Activated CD4-positive, alpha-beta T cell treated with anti-CD3 and anti-CD28 coated beads, Interleukin-2, Interleukin-4, amounts not matched to agents 100 ng/mL and 50 ng/mL, durations not matched to agents 16 hours and 8 hours (primary cell): ENCODE results near the gene RNLS.

Experiments
- DNase-seq: peaks from one replicate; pipeline ENCODE4 v3.0.0-alpha.2; 2020; ENCODE audit warnings: low spot score

RNLS gene

DNA sequence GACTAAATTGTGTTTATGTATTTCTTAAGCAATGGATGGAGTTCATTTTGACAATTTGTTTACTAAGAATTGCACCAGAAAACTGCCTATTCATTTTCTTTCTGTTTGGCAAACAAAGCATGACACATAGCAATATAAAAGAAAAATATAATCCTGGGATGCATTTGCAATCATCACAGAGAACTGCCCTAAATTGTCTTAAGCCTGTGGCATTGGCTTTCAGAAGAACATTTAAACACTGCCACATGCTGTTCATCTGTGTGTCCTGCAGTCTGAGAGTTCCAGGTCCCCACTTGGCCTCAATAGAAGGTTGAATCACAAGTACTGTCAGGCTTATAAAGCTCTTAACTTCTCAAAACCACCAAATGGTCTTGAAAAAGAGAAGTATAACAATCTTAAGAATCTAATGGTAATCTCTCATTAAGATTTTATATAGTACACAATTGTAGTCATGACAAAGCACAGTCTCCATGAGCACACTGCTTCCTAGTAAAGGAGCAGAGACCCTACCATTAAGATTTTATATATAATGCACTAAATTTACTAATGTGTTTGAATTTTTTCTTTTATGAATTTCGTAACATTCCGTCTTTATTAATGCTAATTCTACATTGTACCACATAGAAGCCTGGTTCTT, 29.9 kb downstream of the RNLS start:
- peak; percentile 52 for DNase-seq

DNA sequence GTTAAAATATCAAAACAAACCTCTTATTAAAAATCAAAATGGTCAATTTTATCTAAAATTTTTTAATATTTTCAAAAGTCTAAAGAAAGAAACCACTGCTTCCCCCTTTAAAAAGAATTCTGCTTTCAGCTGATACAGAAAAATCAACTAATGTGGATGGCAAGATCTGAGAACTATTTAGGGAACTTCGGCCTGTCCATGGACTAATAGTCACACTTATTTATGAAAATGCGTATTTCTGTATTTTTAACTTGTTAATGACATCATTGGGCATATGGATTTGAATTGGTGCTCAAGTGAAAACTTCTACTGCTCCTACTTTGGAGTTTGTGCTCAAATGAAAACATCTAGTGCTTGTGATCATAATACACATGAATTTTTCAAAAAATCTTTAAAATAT, 31.9 kb downstream of the RNLS start:
- DNase-seq: no peak

DNA sequence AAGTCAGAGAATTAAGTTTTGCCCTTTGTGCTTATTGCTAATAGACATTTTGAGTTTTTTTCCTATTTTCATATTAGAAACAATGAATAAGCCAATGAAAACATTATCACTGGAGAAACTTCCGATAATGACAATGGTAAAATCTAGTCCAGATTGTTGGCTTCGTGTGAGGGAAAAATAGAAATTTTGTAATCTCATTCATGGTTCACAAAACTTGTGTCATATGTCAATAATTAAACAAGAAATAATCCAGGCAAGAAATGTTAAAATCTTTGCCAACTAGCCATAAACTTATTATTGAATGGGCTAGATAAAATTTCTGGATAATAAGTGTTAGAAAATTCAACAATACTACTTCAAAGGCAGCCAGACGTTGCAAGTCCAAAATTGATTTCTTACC, 36.6 kb downstream of the RNLS start:
- DNase-seq: no peak

DNA sequence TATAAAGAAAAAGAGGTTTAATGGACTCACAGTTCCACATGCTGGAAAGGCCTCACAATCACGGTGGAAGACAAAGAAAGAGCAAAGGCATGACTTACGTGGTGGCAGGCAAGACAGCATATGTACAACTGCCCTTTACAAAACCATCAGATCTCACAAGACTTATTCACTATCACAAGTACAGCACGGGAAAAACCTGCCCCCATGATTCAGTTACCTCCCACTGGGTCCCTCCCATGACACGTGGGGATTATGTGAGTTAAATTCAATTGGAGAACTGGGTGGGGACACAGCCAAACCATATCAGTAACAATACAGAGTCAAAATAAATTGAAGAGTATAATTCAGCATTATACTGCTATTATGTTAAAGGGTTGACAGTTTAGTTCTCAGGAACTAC, 37.8 kb downstream of the RNLS start:
- DNase-seq: no peak

DNA sequence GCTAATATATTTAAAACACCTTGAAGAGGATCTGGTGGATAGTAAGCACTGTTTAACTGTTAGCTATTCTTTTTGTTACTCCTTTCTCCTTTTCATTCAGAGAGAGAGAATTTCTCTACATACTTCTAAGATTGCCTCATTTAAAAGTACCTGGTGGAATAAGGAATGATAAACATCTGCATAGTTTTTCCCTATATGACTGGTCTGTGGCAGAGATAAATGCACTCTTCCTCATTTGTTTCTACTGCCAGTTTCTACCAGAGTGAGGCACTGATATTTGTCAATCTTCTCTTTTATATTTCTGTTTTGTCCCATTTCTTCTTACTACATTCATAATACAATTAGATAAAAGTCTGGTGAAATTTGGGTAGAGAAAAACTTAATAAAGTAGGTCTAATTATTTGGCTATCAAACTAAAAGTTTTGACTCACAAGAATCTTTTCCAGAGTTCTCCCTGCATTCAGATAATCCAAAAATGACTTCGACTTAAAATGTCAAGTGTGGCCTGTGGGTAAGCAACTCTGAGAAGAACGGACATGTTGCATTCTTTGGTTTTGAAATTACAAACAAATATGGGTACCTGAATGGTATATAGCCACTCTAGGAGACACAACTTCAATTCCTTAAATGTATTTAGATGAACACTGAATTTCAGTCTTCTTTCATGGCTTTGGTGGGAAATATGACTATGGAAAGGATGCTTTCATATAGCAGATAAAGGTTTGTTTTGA, 38.8 kb downstream of the RNLS start:
- peak; percentile 39 for DNase-seq

DNA sequence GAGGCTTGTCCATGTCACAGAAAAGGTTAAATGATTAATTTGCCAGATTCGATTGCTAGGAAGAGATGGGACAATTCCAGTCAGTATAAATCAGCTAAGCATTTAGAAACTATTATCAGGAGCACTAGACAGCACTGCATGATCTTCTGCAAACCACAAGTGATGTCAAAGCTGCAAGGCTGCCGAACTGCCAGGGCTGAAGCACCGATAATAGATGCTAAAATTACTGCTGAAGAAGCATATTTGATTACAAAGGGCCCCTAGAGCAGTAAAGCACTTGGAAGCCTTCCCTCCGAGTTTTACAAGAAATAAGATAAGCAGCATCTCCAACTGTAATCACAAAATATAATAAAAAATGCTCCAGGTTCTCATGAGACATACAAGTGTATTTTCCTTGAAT, 40.6 kb downstream of the RNLS start:
- DNase-seq: no peak

DNA sequence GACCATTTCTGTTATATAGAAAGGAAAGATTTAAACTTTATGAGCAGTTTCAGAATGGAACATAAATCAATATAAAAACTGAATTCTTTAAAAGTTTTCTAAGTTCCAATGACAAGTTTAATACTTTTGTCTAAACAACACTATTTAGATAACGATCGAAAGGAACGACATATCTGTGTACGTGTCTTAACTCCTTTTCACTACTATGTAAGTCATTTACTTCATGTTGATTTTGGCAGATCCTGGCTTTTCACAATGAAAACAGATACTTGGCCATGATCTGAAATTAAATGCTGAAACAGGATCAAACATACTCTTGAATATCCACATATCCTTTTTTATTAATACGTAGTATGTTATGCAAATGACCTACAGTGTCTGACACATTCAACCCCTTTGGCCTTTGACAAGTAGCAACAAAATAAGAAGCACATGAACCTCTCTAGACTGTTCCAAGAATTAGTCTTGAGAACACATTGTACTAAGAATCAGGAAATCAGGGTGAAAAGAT, 41.9 kb downstream of the RNLS start:
- DNase-seq: no peak

DNA sequence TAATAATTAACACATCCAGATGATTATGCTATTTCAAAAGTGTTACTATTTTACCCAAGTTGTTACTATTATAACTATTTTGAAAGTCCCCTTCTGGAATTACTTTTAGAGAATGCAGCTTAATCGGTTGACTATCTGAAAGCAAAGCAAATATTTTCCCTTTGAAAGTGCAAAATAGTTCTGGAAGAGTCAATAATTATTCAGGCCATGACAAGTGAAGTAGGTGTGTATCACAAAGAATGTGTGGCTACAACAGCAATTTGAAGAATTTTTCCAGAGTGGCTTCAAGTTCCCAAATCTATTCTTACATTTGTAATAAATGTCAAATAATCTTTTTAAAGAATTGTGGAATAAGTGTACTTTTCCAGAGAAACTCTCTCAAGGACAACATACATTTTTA, 42.8 kb downstream of the RNLS start:
- DNase-seq: no peak

DNA sequence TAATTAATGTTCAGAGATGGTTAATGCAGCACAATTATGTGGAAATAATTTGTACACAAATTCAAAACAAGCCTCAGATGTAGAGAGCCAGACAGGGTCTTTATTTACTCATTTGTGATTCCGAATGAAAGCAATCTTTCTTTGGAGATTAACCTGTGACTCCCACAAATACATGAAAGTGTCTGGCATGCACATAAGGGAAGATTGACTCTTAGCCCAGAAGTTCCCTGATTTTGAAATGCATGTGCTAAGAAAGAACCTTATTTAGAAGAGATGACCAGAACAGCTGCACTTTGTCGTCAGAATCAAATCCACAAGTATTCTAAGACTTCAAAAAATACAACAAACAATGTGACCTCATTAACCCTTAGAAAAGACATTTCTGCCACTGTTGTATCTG, 45.1 kb downstream of the RNLS start:
- no peak for DNase-seq

DNA sequence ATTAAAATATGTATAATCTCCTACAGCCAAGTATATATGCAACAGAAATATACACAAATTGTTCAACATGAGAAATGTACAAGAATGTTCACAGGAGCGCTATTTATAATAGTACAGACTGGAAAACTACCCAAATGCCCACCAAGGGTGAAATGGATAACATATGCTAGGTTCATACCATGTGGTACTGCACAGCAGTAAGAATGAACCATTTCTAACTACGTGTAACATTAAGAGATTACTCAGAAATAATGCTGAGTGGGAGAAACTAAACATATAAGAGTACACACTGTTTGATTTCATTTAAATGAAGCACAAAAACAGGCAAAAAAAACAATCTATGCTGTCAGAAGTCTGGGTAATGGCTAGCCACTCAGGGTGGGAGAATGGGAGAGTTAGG, 45.8 kb downstream of the RNLS start:
- DNase-seq: no peak

DNA sequence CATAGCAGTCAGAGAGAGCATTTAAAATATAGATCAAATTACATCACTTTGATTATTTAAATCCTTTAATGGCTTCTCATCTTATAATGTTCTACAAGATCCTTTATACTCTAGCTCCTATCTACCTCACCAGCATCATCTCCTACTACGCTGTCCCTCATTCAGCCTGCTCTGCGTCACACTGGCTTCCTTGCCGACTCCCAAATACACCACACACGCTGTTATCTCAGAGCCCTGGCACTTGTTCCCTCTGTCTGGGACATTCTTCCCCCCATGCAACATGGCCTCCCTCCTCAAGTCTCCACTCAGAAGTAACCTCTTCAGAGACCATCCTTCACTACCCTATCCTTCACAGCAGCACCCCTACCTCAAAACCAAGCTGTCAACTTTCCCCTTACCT, 46.7 kb downstream of the RNLS start:
- no peak for DNase-seq

DNA sequence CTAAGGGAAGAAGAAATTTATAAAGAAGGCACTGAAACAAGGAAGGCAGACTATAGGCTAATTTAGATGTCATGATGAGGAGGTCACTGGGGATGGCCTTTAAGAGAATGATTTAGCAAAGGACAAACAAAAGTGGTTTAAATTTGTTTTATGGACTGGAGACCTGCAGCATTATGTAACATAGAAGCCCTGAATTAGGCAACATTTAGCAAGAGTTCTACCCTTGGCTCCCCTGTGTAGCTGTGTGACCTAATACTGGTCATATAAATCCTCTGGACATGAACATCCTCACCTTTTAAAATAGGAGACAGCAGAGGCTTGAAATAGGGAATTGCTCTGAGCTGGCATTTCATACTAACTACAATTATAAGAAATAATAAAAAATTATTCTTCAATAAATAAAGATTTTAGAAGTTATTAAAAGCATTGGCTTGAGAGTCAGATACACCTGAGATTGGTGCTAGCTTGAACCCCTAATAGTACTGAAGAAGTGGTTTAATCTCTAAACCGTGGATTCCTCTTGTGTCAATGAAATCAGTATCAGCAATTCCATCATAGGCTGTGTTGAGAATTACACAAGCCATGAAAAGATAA, 48.9 kb downstream of the RNLS start:
- no peak for DNase-seq

DNA sequence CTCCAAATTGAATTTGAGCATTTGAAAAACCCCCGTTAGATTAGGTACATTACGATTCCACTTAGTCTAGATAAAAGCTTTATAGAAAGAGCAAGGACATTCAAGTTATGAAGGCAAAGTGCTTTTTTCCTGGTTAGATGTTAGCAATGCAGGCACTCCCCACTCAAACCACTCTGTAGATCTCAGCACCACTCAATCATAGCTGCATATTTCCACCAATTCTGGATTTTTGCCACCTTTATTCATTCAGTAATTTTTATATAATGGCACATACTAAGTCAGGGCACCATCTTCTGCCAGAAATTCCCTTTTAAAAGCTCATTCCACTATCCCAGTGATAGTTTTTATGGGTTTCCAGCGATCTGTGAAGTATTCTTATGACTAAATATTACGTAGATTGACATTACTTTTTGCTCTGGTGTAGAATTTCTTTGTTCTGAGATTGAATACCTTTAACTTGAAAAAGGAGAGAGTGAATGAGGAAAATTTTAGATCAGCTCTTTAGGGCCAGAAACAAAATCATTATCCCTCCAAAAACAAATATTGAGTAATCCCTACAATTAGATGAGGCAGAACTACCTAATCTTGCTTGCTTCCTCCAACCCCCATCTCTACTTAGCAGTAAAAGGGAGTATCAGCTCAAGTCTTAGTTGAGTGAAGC, 51.6 kb downstream of the RNLS start:
- no peak for DNase-seq

DNA sequence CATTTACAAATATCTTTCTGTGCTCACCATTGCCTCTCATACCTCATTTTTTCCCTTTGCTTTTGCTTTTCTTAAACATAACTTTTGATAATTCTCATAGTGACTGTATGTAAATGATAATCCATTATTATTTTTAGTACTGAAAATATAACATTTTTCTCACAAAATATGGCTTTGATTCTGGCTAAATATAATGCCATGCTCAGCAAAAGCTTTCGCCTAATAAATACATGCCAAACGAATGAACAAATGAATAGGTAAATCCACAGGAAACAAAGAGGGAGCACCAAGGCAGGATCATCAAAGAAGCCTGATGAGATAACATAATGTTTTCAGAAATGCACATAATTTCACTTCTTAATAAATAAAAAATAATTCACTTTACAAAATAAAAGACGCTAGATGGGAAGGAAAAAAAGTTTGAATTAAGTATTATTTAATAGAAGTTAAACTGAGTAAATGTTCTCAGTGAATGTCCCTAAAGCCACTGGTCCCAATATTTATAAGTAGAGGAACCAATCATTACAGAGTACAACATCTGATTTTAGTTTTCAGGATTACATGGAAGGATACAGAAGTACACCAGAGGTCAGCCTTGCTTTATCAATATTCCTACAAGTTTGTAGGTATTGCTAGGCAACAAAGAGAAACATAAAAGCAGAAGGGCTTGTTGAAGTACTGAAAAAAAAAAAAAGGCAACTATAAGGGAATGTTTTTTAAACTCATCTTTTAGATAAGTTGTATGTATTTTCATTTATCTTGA, 52.3 kb downstream of the RNLS start:
- DNase-seq: no peak

DNA sequence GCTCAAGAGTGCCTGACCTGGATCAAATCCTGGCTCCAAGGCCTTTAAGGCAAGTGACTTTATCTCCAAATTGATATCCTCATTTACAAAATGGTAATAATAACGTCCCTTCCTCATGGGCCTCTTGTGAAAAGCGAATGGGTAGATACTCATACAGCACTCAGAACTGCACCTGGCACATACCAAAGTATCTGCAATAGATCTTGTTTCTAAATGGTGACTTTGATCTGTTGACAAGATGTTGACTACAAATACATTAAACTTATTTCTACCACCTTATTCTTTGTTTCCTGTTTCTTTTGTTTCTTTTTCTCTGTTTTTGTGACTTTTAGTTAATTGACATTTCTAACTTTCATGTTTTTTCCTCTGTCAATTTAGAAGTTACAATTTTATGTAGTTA, 53.0 kb downstream of the RNLS start:
- no peak for DNase-seq

DNA sequence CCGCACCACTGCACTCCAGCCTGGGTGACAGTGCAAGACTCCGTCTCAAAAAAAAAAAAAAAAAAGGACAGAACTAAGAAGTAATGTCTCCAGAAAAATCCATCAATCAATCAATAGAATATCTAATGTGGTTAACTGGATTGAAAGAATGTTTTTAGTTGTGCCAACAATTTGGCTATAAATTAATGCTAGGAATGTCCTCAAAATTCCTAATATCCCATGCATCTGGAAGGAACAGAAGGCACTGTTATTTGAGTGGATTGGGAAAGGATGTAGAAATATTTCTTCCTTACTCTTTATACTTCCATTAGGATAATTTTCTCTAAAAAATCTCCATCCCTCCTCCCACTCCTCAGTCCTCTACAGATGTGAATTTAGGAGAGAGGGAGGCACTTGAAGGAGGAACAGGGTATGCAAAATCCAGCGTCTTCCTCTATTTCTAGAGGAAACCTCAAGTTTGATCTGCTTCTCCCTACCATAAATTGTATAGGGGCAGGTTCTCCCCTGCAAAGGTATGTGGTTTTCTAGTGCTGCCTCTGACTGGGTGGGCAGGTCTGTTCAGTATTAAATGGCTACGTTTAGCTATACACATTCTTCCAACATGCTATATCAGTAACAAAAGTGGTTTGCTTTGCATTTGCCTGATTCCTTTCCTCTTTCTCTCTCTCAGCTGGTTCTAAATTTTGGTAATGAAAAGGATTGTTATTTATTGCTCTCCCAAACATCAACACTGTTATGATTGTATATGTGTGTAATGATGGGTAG, 54.1 kb downstream of the RNLS start:
- DNase-seq: no peak

DNA sequence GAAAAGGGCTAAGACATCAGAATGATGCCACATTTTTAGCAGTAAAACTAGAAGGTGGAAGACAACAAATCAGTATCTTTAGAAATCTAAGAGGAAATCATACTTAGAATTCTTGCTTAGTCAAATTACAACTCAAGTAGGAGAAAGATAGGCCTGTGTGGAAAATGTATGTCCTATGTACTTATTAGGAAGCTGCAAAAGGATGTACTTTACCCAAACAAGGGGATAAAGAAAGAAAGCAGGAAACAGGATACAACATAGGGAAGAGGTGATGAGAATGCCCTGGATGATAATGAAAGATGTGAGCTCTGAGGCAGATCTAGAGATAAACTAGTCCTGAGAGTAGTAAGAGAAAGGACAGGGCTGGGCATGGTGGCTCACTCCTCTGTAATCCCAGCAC, 54.9 kb downstream of the RNLS start:
- DNase-seq: no peak

DNA sequence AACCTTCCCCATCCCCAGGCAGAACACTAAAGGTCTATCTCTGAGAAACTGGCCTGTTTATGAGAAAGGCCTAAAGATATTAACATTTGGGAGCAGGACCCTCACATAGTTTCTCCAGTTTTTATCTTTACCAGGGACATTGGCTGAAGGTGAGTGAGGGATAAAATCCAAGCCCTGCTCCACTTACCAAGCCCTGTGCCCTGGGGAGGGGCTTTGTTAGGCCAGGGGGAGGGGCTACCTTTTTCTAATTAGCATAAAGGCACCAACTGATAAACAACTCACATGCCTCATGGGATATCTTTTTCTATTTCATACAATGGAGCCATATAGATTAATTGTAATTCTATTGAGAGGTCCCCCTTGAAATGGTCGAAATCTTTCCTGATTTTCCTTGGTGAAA, 55.9 kb downstream of the RNLS start:
- no peak for DNase-seq

DNA sequence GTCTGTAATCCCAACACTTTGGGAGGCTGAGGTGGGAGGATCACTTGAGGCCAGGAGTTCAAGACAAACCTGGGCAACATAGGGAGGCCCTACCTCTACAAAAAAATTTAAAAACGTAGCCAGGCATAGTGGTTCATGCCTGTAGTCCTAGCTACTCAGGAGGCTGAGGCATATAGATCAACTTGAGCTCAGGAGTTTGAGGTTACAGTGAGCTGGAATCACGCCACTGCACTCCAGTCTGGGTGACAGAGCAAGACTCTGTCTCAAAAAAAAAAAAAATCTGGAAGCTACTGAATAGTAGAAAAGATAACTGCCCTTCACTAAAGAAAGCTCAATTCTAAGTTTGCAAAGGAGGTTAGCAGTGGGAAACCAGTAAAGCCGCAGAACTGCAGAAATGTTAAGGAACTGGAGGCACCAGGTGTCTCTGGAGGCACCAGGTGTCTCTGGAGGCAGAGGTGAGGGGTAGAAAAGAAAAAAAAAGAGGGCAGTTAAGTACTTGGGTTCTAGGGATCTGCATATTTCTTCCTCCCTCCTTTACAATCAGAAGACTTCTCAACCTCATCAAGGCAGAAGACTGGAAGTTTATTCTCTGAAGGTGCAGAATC, 56.5 kb downstream of the RNLS start:
- no peak for DNase-seq

DNA sequence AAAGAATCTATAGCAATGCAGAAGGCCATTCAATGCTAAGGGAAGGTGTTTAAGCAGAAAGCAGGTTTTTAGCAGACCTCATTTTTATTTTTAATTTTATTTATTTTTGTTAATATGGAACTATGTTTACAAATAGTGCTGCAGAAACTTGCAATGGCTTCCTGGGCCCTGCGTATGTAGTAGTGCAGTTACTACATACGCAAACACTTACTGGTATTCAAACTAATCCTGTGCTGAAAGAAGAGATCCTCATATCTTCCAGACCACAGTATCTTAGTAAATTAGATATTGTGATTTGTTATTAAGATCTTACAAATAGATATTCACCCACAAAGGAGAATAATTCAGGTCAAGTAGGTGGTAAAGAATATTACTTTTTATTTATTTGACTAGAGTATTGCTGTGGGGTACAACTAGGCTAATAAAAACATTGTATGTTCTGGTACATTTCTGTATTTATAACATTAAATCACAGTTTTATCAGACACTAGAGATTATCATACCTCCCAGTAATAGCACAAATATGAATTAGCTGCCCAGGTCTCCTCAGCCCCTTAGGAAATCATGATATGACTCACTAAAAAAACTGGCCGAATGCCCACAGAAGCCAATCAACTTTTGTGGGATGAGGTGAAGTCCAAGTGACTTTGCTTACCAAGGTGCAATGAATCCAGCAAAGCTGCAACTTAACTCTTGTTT, 57.6 kb downstream of the RNLS start:
- DNase-seq: no peak
